Adipocyte (in vitro differentiated cells): Measurements from ENCODE around the gene ZNF22.

Experiments
- DNase-seq: peaks from one replicate; pipeline ENCODE4 v3.0.0-alpha.2; 2015; ENCODE audit warnings: low read depth
- H3K27me3 ChIP-seq: replicated peaks from 2 replicates; pipeline ENCODE4 v1.7.0; 2013; ENCODE audit warnings: mild to moderate bottlenecking, low read length, moderate library complexity; ENCODE audit not compliant: control insufficient read depth, insufficient read depth
- H3K36me3 ChIP-seq: 2 replicates; pipeline ENCODE4 v1.7.0; 2013; ENCODE audit warnings: low read length, mild to moderate bottlenecking, moderate library complexity; ENCODE audit not compliant: control insufficient read depth, insufficient read depth, severe bottlenecking
- H3K4me1 ChIP-seq: 2 replicates; pipeline ENCODE4 v1.7.0; 2013; ENCODE audit warnings: mild to moderate bottlenecking, low read length, moderate library complexity; ENCODE audit not compliant: control insufficient read depth, insufficient read depth
- H3K4me3 ChIP-seq: 2 replicates; pipeline ENCODE4 v1.7.0; 2013; ENCODE audit warnings: mild to moderate bottlenecking, low read length, moderate library complexity
- H3K9ac ChIP-seq: 2 replicates; pipeline ENCODE4 v1.7.0; 2013; ENCODE audit warnings: mild to moderate bottlenecking, low read length, moderate library complexity
- H3K9me3 ChIP-seq: 2 replicates; pipeline ENCODE4 v1.7.0; 2013; ENCODE audit warnings: mild to moderate bottlenecking, low read length, moderate library complexity; ENCODE audit not compliant: control insufficient read depth

Gene ZNF22

DNA sequence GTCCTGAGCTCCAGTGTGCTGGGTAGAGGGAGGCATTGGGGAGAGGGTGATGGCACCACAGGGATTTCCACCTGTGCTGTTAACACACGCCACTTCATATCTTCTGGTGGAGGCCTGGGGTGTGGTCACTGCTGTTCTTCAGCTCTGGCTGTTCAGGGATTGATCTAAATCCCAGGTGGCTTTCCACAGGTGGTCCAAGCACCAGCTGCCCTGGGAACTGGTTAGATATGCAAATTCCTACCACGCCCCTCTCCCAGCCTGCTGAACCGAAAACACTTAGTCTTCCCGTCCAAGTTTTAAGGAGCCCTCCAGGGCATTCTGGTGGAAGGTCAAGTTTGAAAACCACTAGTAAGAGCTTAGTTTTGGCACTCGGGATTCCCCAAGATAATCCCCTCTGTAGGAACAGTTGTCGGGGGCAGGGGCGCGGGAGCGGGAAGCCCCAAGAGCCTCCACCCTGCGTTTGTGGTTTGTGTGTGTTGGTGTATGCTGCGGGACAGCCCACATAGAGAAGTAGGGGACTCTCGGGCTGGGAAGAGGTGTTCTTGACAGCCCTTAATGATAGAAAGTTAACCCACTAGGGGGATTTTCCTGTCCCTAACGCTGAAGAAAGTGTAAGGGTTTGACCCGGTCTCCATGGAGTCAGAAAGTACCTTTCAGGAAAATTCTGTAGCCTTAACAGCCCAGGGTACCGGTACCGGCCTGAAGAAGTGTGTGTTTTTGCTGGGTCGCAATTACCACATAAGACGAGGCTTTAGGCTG is 27.2 kb upstream of the ZNF22 start:
- DNase-seq, result no peak
- H3K9me3 ChIP-seq, result no peaks in the 10 kb centered on the region
- H3K27me3 ChIP-seq, result no peaks in the 10 kb centered on the region
- H3K4me3 ChIP-seq, result peak overlapping the region; percentile 71
- peaks cover 46% of the 10 kb centered on the region for H3K36me3 ChIP-seq
- peaks cover 56% of the 10 kb centered on the region for H3K4me1 ChIP-seq
- peak overlapping the region; percentile 86 for H3K9ac ChIP-seq

DNA sequence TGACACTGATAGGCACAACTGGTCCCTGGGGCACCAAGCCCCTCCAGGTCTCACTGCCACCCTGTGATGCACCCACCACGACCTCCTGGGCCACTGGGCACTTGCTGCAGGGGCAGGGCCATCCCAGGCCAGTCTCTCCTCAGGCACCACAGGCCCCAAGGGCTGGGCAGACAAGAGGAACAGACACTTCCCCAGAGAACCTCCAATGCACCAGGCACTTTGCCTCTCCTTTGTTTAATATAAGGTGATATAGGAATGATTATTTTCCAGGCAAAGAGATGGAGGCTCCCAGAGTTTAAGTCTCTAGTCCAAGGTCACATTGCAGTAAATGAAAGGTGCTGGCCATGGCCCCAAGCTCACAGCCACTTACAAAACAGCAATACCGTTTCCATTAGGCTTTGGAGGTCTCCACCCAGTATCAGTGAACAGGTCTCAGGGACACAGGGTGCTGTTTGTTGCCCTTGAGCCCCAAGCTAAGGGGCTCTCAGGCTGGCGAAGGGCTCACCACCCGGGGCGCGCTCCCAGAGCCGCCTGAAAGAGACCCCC is 26.6 kb upstream of the ZNF22 start:
- Histone ChIP-seq H3K27me3 (no peaks in the 10 kb centered on the region), H3K4me3 (peak overlapping the region; percentile 71), H3K4me1 (peaks cover 55% of the 10 kb centered on the region), H3K9me3 (no peaks in the 10 kb centered on the region), H3K9ac (peak overlapping the region; percentile 86), H3K36me3 (peaks cover 46% of the 10 kb centered on the region)
- DNase-seq, result no peak

DNA sequence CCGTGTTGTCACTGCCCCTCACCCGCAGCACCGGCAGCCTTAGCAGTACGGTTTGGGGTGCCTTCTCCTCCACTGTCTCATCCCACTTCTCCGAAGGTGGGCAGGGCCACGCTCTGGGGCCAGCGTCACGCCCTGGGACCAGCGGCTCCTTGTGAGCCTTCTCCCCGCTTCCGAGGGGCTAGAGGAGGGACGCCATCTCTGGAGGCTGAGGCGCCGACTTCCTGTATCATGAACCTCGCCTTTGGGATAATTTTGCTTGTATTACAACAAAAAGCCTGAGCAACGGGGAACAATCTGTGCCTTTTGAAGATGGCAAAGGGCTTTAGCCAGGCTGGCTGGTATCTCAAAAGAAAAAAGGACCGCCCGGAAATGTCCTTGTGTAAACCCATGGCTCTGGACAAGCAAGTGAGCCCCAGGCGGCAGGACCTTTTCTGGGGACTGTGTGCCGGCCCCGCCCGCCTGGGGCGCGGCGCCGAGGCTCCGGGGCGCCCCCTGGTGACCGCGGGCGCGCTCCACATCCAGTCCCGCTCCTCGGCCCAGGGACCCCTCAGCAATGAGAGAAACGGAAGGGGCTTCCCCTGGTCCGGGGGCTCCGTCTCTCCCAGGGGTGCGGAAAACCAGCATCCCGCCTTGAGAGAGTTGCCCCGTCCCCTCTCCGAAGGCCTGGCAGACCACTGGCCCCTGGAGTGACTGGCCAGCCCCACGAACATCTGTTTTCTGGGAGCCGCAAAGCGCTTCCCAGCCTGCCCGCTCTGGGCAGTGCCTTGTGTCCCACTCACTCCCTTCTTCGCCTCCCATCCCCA is 25.9 kb upstream of the ZNF22 start:
- Histone ChIP-seq H3K36me3 (peaks cover 41% of the 10 kb centered on the region), H3K4me1 (peaks cover 61% of the 10 kb centered on the region), H3K4me3 (peak overlapping the region; percentile 71), H3K9me3 (no peaks in the 10 kb centered on the region), H3K9ac (peak overlapping the region; percentile 86), H3K27me3 (no peaks in the 10 kb centered on the region)
- peak; percentile 85 for DNase-seq

DNA sequence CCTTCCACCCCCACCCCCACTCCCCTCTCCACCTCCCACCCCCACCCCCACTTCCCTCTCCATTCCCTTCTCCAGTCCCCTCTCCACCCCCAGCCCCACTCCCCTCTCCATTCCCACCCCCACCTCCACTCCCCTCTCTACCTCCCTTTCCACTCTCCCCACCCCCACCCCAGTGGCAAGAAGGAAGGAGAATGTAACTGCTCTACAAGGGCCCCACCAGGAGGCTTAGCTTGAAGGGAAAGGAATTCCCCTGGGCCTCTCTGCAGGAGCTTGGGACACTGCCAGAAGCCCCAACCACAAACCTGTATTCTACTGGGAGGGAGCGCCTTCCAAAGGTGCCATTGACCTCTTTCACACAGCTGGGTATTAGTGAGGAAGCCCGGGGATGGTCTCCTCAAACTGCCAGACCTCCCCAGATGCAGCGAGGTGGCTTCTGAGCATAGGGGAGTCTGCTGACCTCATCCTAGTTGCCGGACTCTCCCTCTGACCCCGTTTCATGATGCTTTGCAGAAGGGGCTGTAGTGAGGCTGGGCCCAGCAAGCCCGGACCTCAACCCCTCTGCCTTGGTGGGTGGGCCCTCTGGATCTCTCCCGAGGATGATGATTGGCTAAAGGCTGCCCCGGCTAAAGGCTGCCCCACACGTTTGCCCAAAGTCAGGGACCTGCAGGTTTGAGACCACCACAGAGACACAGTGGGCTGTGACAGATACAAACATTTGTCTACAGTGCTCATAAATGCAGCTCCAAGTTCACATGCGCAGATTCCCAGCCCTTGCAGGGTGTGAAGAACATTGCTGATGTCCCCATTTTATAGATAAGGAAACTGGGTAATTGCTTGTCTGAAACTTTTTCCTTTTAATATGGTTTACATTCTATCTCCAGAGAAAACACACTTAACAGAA is 25.0 kb upstream of the ZNF22 start:
- DNase-seq, result peak; percentile 74
- H3K4me1 ChIP-seq, result peaks cover 69% of the 10 kb centered on the region

DNA sequence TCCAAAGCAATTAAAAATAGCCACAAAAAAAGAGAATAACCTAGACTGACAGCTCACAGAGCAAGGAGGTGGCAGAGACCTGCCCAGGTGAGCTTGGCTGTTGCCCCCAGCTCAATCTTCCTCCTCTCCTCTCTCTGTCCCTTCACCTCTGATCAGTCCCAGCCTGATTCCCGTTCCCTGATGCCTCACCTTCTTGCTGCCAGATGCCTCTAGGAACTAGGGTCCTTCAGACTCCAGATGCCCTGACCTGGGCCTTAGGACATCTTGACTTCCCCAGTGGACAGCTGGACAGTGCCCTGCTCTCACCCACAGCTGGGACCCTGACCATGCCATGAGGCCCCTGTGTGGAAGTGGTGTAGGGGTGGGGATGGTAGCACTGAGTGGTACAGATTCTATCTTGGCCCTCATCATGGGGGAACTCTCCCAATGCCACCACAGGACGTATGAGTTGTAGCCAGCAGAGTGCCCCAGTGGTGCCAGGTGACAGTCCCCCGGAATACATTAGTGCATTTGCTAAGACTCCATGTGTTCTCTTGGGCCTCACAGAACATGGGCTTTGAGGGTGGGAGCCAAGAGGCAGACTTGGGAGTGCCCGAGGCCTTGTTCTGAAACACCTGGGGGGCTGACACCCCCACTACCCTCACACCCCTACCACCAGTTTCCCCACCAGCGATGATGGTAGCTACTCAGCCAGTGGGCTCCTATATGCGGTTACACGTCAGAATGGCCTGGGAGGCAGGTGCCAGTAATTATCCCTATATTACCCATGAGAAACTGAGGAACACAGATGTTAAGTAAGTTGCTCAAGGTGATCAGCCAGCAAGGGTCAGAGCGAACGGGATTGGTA is 24.1 kb upstream of the ZNF22 start:
- DNase-seq, result no peak
- H3K4me1 ChIP-seq, result peaks cover 78% of the 10 kb centered on the region
- H3K27me3 ChIP-seq, result no peaks in the 10 kb centered on the region
- peaks cover 24% of the 10 kb centered on the region for H3K36me3 ChIP-seq
- H3K9ac ChIP-seq, result peak overlapping the region; percentile 89
- peak overlapping the region; percentile 83 for H3K4me3 ChIP-seq
- no peaks in the 10 kb centered on the region for H3K9me3 ChIP-seq

More for the DNA sequence above, 25.0 kb upstream of the ZNF22 start:
- H3K9ac ChIP-seq, result peak overlapping the region; percentile 89
- no peaks in the 10 kb centered on the region for H3K27me3 ChIP-seq
- H3K9me3 ChIP-seq, result no peaks in the 10 kb centered on the region
- H3K36me3 ChIP-seq, result peaks cover 33% of the 10 kb centered on the region
- peak overlapping the region; percentile 83 for H3K4me3 ChIP-seq

DNA sequence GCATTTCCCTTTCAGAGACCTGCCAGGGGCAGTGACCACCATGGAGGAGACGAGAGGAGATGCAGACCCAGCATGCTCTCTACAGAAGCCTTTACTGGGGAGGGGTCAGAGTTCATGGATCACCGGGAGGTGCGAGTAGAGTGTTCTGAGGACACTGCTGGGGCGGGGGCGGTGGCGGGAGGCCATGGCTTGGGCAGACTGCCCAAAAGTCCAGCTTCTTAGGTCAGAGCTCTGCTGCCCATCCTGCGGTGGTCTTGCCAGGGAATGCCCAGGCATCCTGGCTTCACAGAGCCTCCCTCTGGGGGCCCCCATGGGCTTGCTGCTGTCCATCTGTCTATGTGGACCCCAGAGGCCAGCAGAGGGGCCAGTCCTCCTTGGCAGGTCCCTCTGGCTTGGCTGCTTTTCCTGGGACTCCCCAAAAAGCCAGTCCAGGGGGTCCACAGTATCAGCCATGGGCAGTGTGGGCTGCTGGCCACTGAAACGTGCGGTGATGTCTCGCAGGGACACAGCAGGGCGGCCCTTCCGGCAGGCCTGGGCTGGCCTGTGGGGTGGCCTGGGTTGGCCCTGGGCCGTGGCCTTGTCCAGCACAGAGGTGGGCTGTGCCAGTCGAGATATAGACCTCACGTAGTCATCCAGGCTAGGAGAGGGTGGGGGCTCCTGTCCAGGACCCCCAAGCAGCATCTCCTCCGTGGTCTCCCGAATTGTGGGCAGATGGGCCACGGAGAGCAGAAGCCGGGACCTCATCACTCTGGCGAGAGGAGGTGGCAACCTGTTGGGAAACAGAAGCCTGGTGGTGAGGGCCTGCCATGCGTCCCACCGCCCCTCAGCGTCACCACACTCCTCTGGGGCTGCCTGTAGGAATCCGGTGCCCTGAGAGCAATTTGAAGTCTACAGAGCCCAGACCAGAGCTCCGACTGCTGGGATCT is 23.2 kb upstream of the ZNF22 start:
- no peak for DNase-seq
- peaks cover 88% of the 10 kb centered on the region for H3K4me1 ChIP-seq

DNA sequence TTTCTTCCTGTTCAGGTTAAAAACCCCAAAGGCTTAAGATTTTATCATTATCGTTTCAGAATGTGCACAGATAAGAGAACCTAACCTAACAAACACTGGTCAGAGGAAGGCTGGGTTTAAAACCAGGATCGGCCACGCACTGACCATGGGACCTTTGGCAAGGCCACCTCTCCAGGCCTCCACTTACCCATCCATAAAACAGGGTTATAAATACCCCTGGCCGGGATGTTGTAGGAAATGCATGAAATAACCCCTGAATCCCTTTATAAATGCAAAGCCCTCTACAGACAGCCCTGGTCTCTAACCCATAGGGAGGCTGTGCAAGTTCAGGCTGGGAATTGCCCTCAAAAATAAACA is 22.5 kb upstream of the ZNF22 start:
- no peak for DNase-seq
- H3K27me3 ChIP-seq, result no peaks in the 10 kb centered on the region
- no peaks in the 10 kb centered on the region for H3K9me3 ChIP-seq
- H3K4me3 ChIP-seq, result peak overlapping the region; percentile 83
- H3K36me3 ChIP-seq, result peaks cover 8% of the 10 kb centered on the region
- H3K4me1 ChIP-seq, result peaks cover 87% of the 10 kb centered on the region
- peak overlapping the region; percentile 89 for H3K9ac ChIP-seq

More for the DNA sequence above, 23.2 kb upstream of the ZNF22 start:
- peak overlapping the region; percentile 83 for H3K4me3 ChIP-seq
- H3K9ac ChIP-seq, result peak overlapping the region; percentile 89
- H3K36me3 ChIP-seq, result peaks cover 14% of the 10 kb centered on the region
- no peaks in the 10 kb centered on the region for H3K9me3 ChIP-seq
- H3K27me3 ChIP-seq, result no peaks in the 10 kb centered on the region

DNA sequence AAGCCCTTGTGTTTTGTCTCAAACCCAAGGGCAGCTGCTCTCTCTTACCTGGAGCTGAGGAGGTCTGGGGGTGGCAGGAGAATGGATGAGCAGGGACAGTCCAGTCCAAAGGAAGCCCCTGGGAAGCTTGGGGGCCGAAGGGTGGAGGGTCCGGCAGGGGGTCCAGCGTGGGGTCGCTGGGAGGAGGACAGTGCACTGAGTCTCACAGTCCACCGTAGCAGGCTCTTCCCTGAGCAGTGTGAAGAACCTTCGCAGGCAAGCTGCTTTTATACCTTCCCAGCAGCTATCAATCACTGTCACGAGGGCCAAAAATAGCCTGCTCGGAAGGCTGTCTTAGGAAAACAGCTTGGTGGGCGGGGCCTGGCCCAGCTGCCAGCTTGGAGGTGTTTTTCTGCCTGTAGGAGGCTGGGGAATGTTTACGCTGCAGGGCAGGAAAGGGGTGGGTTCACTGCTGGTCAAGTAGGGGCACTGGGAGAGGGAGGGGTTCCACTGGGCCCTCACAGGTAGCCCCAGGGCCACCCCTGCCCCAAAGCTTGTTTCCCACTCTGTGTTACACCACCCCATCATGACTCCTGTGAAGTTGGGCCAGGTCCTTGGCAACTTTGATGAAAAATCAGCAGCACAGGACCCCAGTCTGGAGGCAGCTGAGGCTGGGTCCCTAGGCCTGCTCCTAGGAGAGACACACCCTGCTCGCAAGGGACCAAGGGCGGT is 22.0 kb upstream of the ZNF22 start, which contains the start of gene DEPP1:
TSS of gene DEPP1 (minus strand) at position 240 of the 711 bp plus-strand sequence. CDS start 779 bp downstream, outside the sequence.
- Histone ChIP-seq H3K9ac (peak within 1 kb of the TSS; percentile 89), H3K36me3 (peaks cover 6% of the 10 kb centered on the region), H3K4me3 (peak within 1 kb of the TSS; percentile 83), H3K27me3 (no peaks in the 10 kb centered on the region), H3K4me1 (peaks cover 82% of the 10 kb centered on the region), H3K9me3 (no peaks in the 10 kb centered on the region)
- peak; percentile 90 for DNase-seq
